NB4 (cell line): ENCODE results near the gene OSBPL9.

ENCODE experiments used
- MYC ChIP-seq: IDR thresholded peaks from 2 replicates; pipeline ENCODE4 v1.6.1; 2011; ENCODE audit warnings: low read depth, low read length
- POLR2A ChIP-seq: IDR thresholded peaks from 2 replicates; pipeline ENCODE4 v1.6.1; 2011; ENCODE audit warnings: mild to moderate bottlenecking; ENCODE audit not compliant: insufficient read length; ENCODE audit errors: extremely low read depth
- TF ChIP-seq, protein P1 (sequence below): IDR thresholded peaks from one replicate; pipeline ENCODE4 v1.5.1; 2012; ENCODE audit warnings: low read depth, low read length
- TF ChIP-seq, protein P2 (sequence below): IDR thresholded peaks from 2 replicates; pipeline ENCODE4 v1.6.1; 2011; ENCODE audit warnings: low read depth, low read length

DNA sequence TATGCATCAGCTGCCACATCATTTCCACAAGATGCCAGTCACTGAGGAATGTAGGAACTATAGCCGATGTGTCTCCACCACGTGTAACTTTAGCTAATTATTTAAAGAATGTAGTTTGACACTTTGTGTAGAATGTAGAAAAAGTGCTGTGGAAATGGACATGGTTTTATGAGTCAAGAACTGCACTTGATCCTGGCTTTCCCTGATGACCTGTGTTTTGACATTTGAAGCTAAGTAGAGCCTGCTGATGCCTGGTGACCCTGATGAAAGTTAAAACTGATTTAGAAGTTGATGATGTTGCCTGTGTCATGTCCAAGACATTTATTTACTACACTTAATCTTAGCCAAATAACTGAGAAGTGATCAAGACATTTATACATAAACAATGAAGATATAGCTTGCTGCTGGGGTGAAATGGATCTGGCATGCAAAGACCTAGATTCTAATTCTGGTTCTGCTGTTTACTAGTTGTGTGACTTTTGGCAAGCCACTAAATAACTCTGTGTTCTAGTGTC lies 4.4 kb upstream of the OSBPL9 start:
- TF ChIP-seq, protein P1, sequence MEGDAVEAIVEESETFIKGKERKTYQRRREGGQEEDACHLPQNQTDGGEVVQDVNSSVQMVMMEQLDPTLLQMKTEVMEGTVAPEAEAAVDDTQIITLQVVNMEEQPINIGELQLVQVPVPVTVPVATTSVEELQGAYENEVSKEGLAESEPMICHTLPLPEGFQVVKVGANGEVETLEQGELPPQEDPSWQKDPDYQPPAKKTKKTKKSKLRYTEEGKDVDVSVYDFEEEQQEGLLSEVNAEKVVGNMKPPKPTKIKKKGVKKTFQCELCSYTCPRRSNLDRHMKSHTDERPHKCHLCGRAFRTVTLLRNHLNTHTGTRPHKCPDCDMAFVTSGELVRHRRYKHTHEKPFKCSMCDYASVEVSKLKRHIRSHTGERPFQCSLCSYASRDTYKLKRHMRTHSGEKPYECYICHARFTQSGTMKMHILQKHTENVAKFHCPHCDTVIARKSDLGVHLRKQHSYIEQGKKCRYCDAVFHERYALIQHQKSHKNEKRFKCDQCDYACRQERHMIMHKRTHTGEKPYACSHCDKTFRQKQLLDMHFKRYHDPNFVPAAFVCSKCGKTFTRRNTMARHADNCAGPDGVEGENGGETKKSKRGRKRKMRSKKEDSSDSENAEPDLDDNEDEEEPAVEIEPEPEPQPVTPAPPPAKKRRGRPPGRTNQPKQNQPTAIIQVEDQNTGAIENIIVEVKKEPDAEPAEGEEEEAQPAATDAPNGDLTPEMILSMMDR: no peak
- no peak for TF ChIP-seq POLR2A
- TF ChIP-seq, protein P2, sequence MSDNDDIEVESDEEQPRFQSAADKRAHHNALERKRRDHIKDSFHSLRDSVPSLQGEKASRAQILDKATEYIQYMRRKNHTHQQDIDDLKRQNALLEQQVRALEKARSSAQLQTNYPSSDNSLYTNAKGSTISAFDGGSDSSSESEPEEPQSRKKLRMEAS: no peak
- no peak for TF ChIP-seq MYC
